SK-N-SH treated with all-trans-retinoic acid at 6 μM for 48 hours (cell line): ENCODE data around the gene WSCD2.

Experiments used
- ATAC-seq: fragments of 200-7000 bp; cut with Tn5 transposase; 3 replicates; pipeline ENCODE4 v1.9.1; 2020; ENCODE audit warnings: mild to moderate bottlenecking, moderate library complexity
- BACH2 ChIP-seq: fragments of 250-450 bp; sonication (Bioruptor Pico); IDR thresholded peaks from 2 replicates; pipeline ENCODE4 v1.9.0; 2021; ENCODE audit warnings: mild to moderate bottlenecking, borderline replicate concordance
- CREB5 ChIP-seq: fragments of 250-450 bp; sonication (Bioruptor Pico); IDR thresholded peaks from 2 replicates; pipeline ENCODE4 v1.5.1; 2020; ENCODE audit warnings: low read depth, mild to moderate bottlenecking, moderate library complexity
- CSDC2 ChIP-seq: fragments of 250-450 bp; sonication (Bioruptor Pico); IDR thresholded peaks from 2 replicates; pipeline ENCODE4 v1.5.0; 2020; ENCODE audit warnings: mild to moderate bottlenecking, moderate library complexity
- CSRNP3 ChIP-seq: fragments of 250-450 bp; sonication (Bioruptor Pico); IDR thresholded peaks from 2 replicates; pipeline ENCODE4 v1.5.1; 2021; ENCODE audit warnings: mild to moderate bottlenecking, moderate library complexity
- GLIS3 ChIP-seq: fragments of 250-450 bp; sonication (Bioruptor Pico); IDR thresholded peaks from 2 replicates; pipeline ENCODE4 v1.5.0; 2020; ENCODE audit warnings: mild to moderate bottlenecking, moderate library complexity
- ISL1 ChIP-seq: fragments of 250-450 bp; sonication (Bioruptor Pico); IDR thresholded peaks from 2 replicates; pipeline ENCODE4 v2.1.2; 2022; ENCODE audit warnings: mild to moderate bottlenecking, moderate library complexity
- OSR1 ChIP-seq: fragments of 250-450 bp; sonication (Bioruptor Pico); IDR thresholded peaks from 2 replicates; pipeline ENCODE4 v1.8.0; 2022; ENCODE audit warnings: moderate library complexity, mild to moderate bottlenecking, inconsistent platforms
- PATZ1 ChIP-seq: fragments of 250-450 bp; sonication (Bioruptor Pico); IDR thresholded peaks from 2 replicates; pipeline ENCODE4 v1.8.0; 2020; ENCODE audit warnings: mild to moderate bottlenecking, moderate library complexity, borderline replicate concordance
- POU6F1 ChIP-seq: fragments of 250-450 bp; sonication (Bioruptor Pico); IDR thresholded peaks from 2 replicates; pipeline ENCODE4 v1.8.0; 2021; ENCODE audit warnings: low read depth, mild to moderate bottlenecking, moderate library complexity, borderline replicate concordance
- PPARA ChIP-seq: fragments of 250-450 bp; sonication (Bioruptor Pico); IDR thresholded peaks from 2 replicates; pipeline ENCODE4 v1.5.0; 2020; ENCODE audit warnings: mild to moderate bottlenecking, borderline replicate concordance
- RARB ChIP-seq: fragments of 250-450 bp; sonication (Bioruptor Pico); IDR thresholded peaks from 2 replicates; pipeline ENCODE4 v1.8.0; 2021; ENCODE audit warnings: mild to moderate bottlenecking, moderate library complexity
- SNAI2 ChIP-seq: fragments of 250-450 bp; sonication (Bioruptor Pico); IDR thresholded peaks from 2 replicates; pipeline ENCODE4 v1.5.0; 2020; ENCODE audit warnings: mild to moderate bottlenecking, moderate library complexity
- TCF4 ChIP-seq: fragments of 250-450 bp; sonication (Bioruptor Pico); IDR thresholded peaks from 2 replicates; pipeline ENCODE4 v1.8.0; 2021; ENCODE audit warnings: mild to moderate bottlenecking, moderate library complexity, borderline replicate concordance
- TOX ChIP-seq: fragments of 250-450 bp; sonication (Bioruptor Pico); IDR thresholded peaks from 2 replicates; pipeline ENCODE4 v1.8.0; 2021; ENCODE audit warnings: mild to moderate bottlenecking, moderate library complexity, borderline replicate concordance
- TSHZ2 ChIP-seq: fragments of 250-450 bp; sonication (Bioruptor Pico); IDR thresholded peaks from 2 replicates; pipeline ENCODE4 v1.5.0; 2020; ENCODE audit warnings: mild to moderate bottlenecking, moderate library complexity
- ZC3H10 ChIP-seq: fragments of 250-450 bp; sonication (Bioruptor Pico); IDR thresholded peaks from 2 replicates; pipeline ENCODE4 v1.5.1; 2021; ENCODE audit warnings: mild to moderate bottlenecking, moderate library complexity
- ZFP3 ChIP-seq: fragments of 250-450 bp; sonication (Bioruptor Pico); IDR thresholded peaks from 2 replicates; pipeline ENCODE4 v1.5.0; 2020; ENCODE audit warnings: mild to moderate bottlenecking, moderate library complexity
- ZFP30 ChIP-seq: fragments of 450-650 bp; formaldehyde crosslinking; IDR thresholded peaks from 2 replicates; pipeline ENCODE4 v1.5.0; 2022; ENCODE audit warnings: mild to moderate bottlenecking, moderate library complexity
- ZNF565 ChIP-seq: fragments of 450-650 bp; formaldehyde crosslinking; conservative IDR thresholded peaks from 2 replicates; pipeline ENCODE4 v1.5.0; 2020; ENCODE audit warnings: low read depth, mild to moderate bottlenecking, moderate library complexity
- ZNF70 ChIP-seq: fragments of 450-650 bp; formaldehyde crosslinking; IDR thresholded peaks from 2 replicates; pipeline ENCODE4 v1.5.0; 2020; ENCODE audit warnings: mild to moderate bottlenecking, moderate library complexity
- ZNF8 ChIP-seq: fragments of 450-650 bp; formaldehyde crosslinking; IDR thresholded peaks from 2 replicates; pipeline ENCODE4 v1.5.0; 2020; ENCODE audit warnings: mild to moderate bottlenecking, moderate library complexity

The WSCD2 gene

GRCh38 chr12:108172033-108172432 is 42.9 kb downstream of the WSCD2 start:
- TF ChIP-seq ZNF565 (CRISPR knock-in tag): no peak
- no peak for TF ChIP-seq ZNF8 (CRISPR knock-in tag)
- TF ChIP-seq ZC3H10 (CRISPR knock-in tag): no peak
- TF ChIP-seq TCF4 (CRISPR knock-in tag): no peak
- TF ChIP-seq CSDC2: no peak
- no peak for TF ChIP-seq POU6F1 (CRISPR knock-in tag)
- no peak for TF ChIP-seq ZFP3
- no peak for TF ChIP-seq SNAI2 (CRISPR knock-in tag)
- TF ChIP-seq TOX (CRISPR knock-in tag): no peak
- TF ChIP-seq CSRNP3 (CRISPR knock-in tag): no peak
- TF ChIP-seq TSHZ2 (CRISPR knock-in tag): no peak
- TF ChIP-seq RARB (CRISPR knock-in tag): no peak
- no peak for TF ChIP-seq PATZ1 (CRISPR knock-in tag)
- TF ChIP-seq GLIS3: no peak
- TF ChIP-seq PPARA (CRISPR knock-in tag): no peak

GRCh38 chr12:108173160-108173559 is 44.1 kb downstream of the WSCD2 start:
- no peak for TF ChIP-seq CSDC2
- no peak for TF ChIP-seq ZNF70 (CRISPR knock-in tag)
- no peak for TF ChIP-seq ZNF8 (CRISPR knock-in tag)
- TF ChIP-seq OSR1 (CRISPR knock-in tag): no peak
- no peak for TF ChIP-seq CREB5 (CRISPR knock-in tag)
- TF ChIP-seq ZFP30 (CRISPR knock-in tag): no peak
- no peak for TF ChIP-seq RARB (CRISPR knock-in tag)
- no peak for TF ChIP-seq GLIS3
- TF ChIP-seq TOX (CRISPR knock-in tag): no peak
- no peak for TF ChIP-seq PPARA (CRISPR knock-in tag)
- ATAC-seq: no peak

More at GRCh38 chr12:108172033-108172432, 42.9 kb downstream of the WSCD2 start:
- ATAC-seq: no peak

GRCh38 chr12:108173892-108174291 is 44.8 kb downstream of the WSCD2 start:
- ATAC-seq: no peak
- TF ChIP-seq ZFP30 (CRISPR knock-in tag) (no peak), ZNF70 (CRISPR knock-in tag) (no peak), ZNF8 (CRISPR knock-in tag) (no peak), CREB5 (CRISPR knock-in tag) (no peak), PATZ1 (CRISPR knock-in tag) (no peak), TCF4 (CRISPR knock-in tag) (no peak), ZFP3 (no peak), GLIS3 (no peak), ZC3H10 (CRISPR knock-in tag) (no peak), ISL1 (no peak), TOX (CRISPR knock-in tag) (no peak), ZNF565 (CRISPR knock-in tag) (no peak), TSHZ2 (CRISPR knock-in tag) (no peak), OSR1 (CRISPR knock-in tag) (no peak), BACH2 (no peak), CSDC2 (no peak)
